Astrocyte (in vitro differentiated cells and primary cell): Measurements from ENCODE around the gene RANGRF. TPM values are rescaled to one million over a fixed set of nuclear protein-coding genes. Genes with fewer than 3 reads are reported as not detected.

Experiments
- DNase-seq: peaks from one replicate; pipeline ENCODE4 v3.0.0-alpha.2; 2010; ENCODE audit warnings: low read depth
- FAIRE-seq: peaks from 2 replicates; lab custom pipeline; 2011; peaks lifted over from hg19 to GRCh38; lab: Jason Lieb, UNC
- H2AFZ ChIP-seq: 2 replicates; pipeline ENCODE4 v1.6.0; 2012; ENCODE audit warnings: low read depth, low read length, inconsistent platforms
- H3K27ac ChIP-seq: 2 replicates; pipeline ENCODE4 v1.5.1; 2011; ENCODE audit warnings: low read depth, low read length, inconsistent platforms
- H3K27me3 ChIP-seq: 2 replicates; pipeline ENCODE4 v1.6.0; 2011; ENCODE audit warnings: low read length, inconsistent platforms; ENCODE audit not compliant: insufficient read depth
- H3K36me3 ChIP-seq: 2 replicates; pipeline ENCODE4 v1.5.1; 2011; ENCODE audit warnings: low read length, inconsistent platforms; ENCODE audit not compliant: insufficient read depth
- H3K4me1 ChIP-seq: 2 replicates; pipeline ENCODE4 v1.5.1; 2011; ENCODE audit warnings: low read length, inconsistent platforms; ENCODE audit not compliant: insufficient read depth
- H3K4me2 ChIP-seq: 2 replicates; pipeline ENCODE4 v1.6.0; 2012; ENCODE audit warnings: low read length, inconsistent platforms
- H3K4me3 ChIP-seq: 2 replicates; pipeline ENCODE4 v1.5.1; 2011; ENCODE audit warnings: low read depth, mild to moderate bottlenecking, low read length, inconsistent platforms; ENCODE audit not compliant: insufficient read depth
- H3K79me2 ChIP-seq: 2 replicates; pipeline ENCODE4 v1.6.0; 2012; ENCODE audit warnings: mild to moderate bottlenecking, low read length, inconsistent platforms; ENCODE audit not compliant: insufficient read depth
- H3K9ac ChIP-seq: 2 replicates; pipeline ENCODE4 v1.6.0; 2012; ENCODE audit warnings: mild to moderate bottlenecking, low read length, inconsistent platforms
- H3K9me3 ChIP-seq: 2 replicates; pipeline ENCODE4 v1.5.1; 2012; ENCODE audit warnings: low read depth, mild to moderate bottlenecking, low read length, inconsistent platforms; ENCODE audit not compliant: insufficient read depth
- H4K20me1 ChIP-seq: 2 replicates; pipeline ENCODE4 v1.6.0; 2012; ENCODE audit warnings: low read length, inconsistent platforms; ENCODE audit not compliant: insufficient read depth
- H3K27ac Mint-ChIP-seq: one replicate; pipeline ENCODE4 v1.8.0; 2021; ENCODE audit warnings: mild to moderate bottlenecking, mixed read lengths; ENCODE audit not compliant: unreplicated experiment
- H3K27me3 Mint-ChIP-seq: one replicate; pipeline ENCODE4 v1.8.0; 2021; ENCODE audit warnings: low read depth, mixed read lengths; ENCODE audit not compliant: unreplicated experiment
- H3K36me3 Mint-ChIP-seq: one replicate; pipeline ENCODE4 v1.8.0; 2021; ENCODE audit warnings: low read depth, mixed read lengths; ENCODE audit not compliant: unreplicated experiment
- H3K4me1 Mint-ChIP-seq: one replicate; pipeline ENCODE4 v1.8.0; 2021; ENCODE audit warnings: low read depth, mixed read lengths; ENCODE audit not compliant: unreplicated experiment
- H3K4me3 Mint-ChIP-seq: one replicate; pipeline ENCODE4 v1.8.0; 2021; ENCODE audit warnings: mild to moderate bottlenecking, moderate library complexity, mixed read lengths; ENCODE audit not compliant: unreplicated experiment
- H3K9me3 Mint-ChIP-seq: one replicate; pipeline ENCODE4 v1.8.0; 2021; ENCODE audit warnings: mild to moderate bottlenecking, mixed read lengths; ENCODE audit not compliant: unreplicated experiment
- CTCF ChIP-seq: IDR thresholded peaks from 2 replicates; pipeline ENCODE4 v1.5.1; 2011; ENCODE audit warnings: low read depth, mild to moderate bottlenecking, inconsistent platforms, low read length, moderate library complexity; ENCODE audit not compliant: insufficient read depth
- EZH2 ChIP-seq: IDR thresholded peaks from 2 replicates; pipeline ENCODE4 v1.6.1; 2012; ENCODE audit warnings: mild to moderate bottlenecking, low read length, inconsistent platforms; ENCODE audit not compliant: insufficient read depth
- total RNA-seq: library from RNA; stranded (reverse); gene quantifications from 2 replicates; pipeline ENCODE4 v1.2.1, GENCODE V29; 2021

Gene RANGRF
- total RNA-seq, 1 donor from 2014 or later = 16.1 TPM

GRCh38 chr17:8274816-8275215 lies 13.7 kb upstream of the RANGRF start:
- no peak for DNase-seq
- H3K27ac ChIP-seq = no peak overlapping the region
- no peak overlapping the region for H3K4me3 ChIP-seq
- H3K4me2 ChIP-seq = no peak overlapping the region
- H3K27ac Mint-ChIP-seq = no peak overlapping the region
- no peaks in the 10 kb centered on the region for H3K9me3 ChIP-seq
- H3K27me3 Mint-ChIP-seq = no peaks in the 10 kb centered on the region
- no peaks in the 10 kb centered on the region for H3K4me1 Mint-ChIP-seq
- no peak for FAIRE-seq
- no peaks in the 10 kb centered on the region for H3K9me3 Mint-ChIP-seq
- peaks cover 7% of the 10 kb centered on the region for H3K36me3 Mint-ChIP-seq
- no peaks in the 10 kb centered on the region for H3K79me2 ChIP-seq
- no peak overlapping the region for H2AFZ ChIP-seq
- H3K36me3 ChIP-seq = no peaks in the 10 kb centered on the region
- no peak overlapping the region for H3K4me3 Mint-ChIP-seq
- no peak for TF ChIP-seq EZH2
- TF ChIP-seq CTCF = no peak
- no peaks in the 10 kb centered on the region for H3K4me1 ChIP-seq
- no peaks in the 10 kb centered on the region for H4K20me1 ChIP-seq
- H3K9ac ChIP-seq = no peak overlapping the region
- H3K27me3 ChIP-seq = no peaks in the 10 kb centered on the region

GRCh38 chr17:8275421-8276290 lies 12.8 kb upstream of the RANGRF start:
- Histone ChIP-seq H3K4me2 (no peak overlapping the region), H3K79me2 (no peaks in the 10 kb centered on the region), H3K9ac (no peak overlapping the region), H2AFZ (no peak overlapping the region), H3K27me3 (no peaks in the 10 kb centered on the region), H3K9me3 (no peaks in the 10 kb centered on the region), H3K4me1 (no peaks in the 10 kb centered on the region), H3K36me3 (no peaks in the 10 kb centered on the region), H4K20me1 (no peaks in the 10 kb centered on the region), H3K27ac (no peak overlapping the region), H3K4me3 (no peak overlapping the region)
- no peak for DNase-seq
- Mint-ChIP-seq H3K9me3 (no peaks in the 10 kb centered on the region), H3K36me3 (peaks cover 7% of the 10 kb centered on the region), H3K4me3 (no peak overlapping the region), H3K27me3 (no peaks in the 10 kb centered on the region), H3K27ac (no peak overlapping the region), H3K4me1 (no peaks in the 10 kb centered on the region)
- no peak for FAIRE-seq
- no peak for TF ChIP-seq EZH2
- TF ChIP-seq CTCF = no peak

- H3K4me1 ChIP-seq = peaks cover 4% of the 10 kb centered on the region
- H2AFZ ChIP-seq = no peak overlapping the region
- FAIRE-seq (no peak), DNase-seq (no peak)
- no peaks in the 10 kb centered on the region for H3K9me3 ChIP-seq
- no peaks in the 10 kb centered on the region for H3K27me3 ChIP-seq
- no peaks in the 10 kb centered on the region for H3K79me2 ChIP-seq
- no peak overlapping the region for H3K27ac ChIP-seq
- no peak overlapping the region for H3K4me2 ChIP-seq
- no peaks in the 10 kb centered on the region for H3K36me3 ChIP-seq
- H3K4me1 Mint-ChIP-seq = no peaks in the 10 kb centered on the region
- no peaks in the 10 kb centered on the region for H3K36me3 Mint-ChIP-seq
- TF ChIP-seq EZH2 = no peak
- no peak for TF ChIP-seq CTCF
- no peak overlapping the region for H3K4me3 Mint-ChIP-seq
- no peaks in the 10 kb centered on the region for H3K9me3 Mint-ChIP-seq
- peak overlapping the region; percentile 10 for H3K27ac Mint-ChIP-seq
- no peak overlapping the region for H3K9ac ChIP-seq
- no peak overlapping the region for H3K4me3 ChIP-seq
- no peaks in the 10 kb centered on the region for H4K20me1 ChIP-seq
- H3K27me3 Mint-ChIP-seq = no peaks in the 10 kb centered on the region
Observed at GRCh38 chr17:8277317-8277716, 11.2 kb upstream of the RANGRF start.
